Activated T-helper 1 cell treated with Interleukin-2 at 50 U/mL for 16 hours (primary cell): ENCODE results near the gene FOXN4.

ENCODE experiments used
- DNase-seq: peaks from one replicate; pipeline ENCODE4 v3.0.0-alpha.2; 2020; ENCODE audit warnings: low read depth

FOXN4 gene

DNA sequence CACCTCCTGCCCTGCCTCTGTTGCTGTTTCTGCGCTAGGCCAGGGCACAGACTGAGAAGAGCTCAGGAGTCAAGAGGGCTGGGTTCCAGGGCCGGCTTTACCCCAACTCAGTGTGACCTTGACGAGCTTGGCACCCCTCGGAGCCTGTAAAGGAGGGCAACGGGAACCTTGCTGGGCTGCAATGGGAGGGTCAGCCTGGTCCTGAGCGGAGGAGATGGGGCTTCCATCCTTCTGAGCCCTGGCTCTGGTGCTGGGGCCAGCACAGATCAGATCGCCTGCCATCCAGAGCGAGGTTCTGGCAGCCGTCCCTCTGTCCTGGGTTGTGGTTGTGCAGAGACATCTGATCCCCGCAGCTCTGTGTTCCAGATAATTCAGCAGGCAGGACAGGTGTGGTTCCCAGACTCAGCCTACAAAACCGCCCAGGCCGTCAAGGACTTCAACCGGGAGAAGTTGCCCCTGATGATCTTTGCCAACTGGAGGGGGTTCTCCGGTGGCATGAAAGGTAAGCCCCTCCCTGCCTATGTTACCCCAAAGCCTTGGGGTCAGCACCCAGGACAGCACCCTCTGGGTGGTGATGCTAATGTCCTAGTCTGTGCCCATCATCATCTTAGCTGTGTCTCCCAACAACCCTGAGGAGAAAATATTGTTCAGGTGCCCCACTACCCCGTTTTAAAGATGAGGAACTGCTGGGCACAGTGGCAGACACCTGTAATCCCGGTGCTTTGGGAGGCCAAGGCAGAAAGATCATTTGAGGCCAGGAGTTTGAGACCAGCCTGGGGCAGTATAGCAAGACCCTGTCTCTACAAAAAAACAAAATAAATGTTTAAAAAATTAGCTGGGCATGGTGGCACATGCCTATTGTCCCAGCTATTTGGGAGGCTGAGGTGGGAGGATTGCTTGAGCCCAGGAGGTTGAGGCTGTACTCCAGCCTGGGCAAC is 50.2 kb downstream of the FOXN4 start:
- no peak for DNase-seq

- DNase-seq: no peak
Measured at GRCh38 chr12:109258201-109258600, 50.9 kb downstream of the FOXN4 start.

- no peak for DNase-seq
Measured at GRCh38 chr12:109256011-109256410, 53.1 kb downstream of the FOXN4 start.

DNA sequence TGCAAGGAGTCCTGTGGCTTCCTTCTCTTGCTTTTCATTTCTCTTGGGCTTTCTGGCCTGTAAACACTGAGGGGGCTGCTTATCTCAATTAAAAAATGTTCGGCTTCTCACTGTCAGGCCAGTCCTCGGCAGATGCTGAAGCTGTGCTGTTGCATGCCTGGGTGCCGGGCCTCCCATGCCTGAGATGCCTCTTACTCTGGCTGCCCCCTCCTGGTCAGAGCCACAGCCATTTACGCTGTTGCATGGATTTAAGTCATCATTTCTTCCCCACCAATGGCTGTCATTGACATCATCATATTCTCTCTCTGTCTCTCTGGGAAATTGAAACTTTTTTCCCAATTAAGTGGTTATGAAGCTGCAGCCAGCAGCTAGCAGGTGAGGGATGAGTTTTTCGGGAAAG is 53.7 kb downstream of the FOXN4 start:
- no peak for DNase-seq

GRCh38 chr12:109253913-109254544 is 55.1 kb downstream of the FOXN4 start:
- no peak for DNase-seq

DNA sequence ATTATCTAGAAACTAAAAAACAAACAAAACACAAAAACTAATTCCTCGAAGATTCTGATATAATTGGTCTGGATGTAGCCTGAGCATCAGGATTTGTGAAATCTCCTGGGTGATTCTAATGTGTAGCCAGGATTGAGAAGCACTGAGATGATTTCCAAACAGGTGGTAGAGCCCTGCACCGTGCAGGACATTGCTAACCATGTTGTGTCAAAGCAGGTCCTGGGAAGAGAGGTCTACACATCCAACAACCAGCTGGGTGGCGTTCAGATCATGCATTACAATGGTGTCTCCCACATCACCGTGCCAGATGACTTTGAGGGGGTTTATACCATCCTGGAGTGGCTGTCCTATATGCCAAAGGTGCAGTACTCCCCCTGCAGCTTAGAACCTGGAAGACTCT is 56.3 kb downstream of the FOXN4 start:
- no peak for DNase-seq

- no peak for DNase-seq
Measured at GRCh38 chr12:109250523-109250922, 58.6 kb downstream of the FOXN4 start.

DNA sequence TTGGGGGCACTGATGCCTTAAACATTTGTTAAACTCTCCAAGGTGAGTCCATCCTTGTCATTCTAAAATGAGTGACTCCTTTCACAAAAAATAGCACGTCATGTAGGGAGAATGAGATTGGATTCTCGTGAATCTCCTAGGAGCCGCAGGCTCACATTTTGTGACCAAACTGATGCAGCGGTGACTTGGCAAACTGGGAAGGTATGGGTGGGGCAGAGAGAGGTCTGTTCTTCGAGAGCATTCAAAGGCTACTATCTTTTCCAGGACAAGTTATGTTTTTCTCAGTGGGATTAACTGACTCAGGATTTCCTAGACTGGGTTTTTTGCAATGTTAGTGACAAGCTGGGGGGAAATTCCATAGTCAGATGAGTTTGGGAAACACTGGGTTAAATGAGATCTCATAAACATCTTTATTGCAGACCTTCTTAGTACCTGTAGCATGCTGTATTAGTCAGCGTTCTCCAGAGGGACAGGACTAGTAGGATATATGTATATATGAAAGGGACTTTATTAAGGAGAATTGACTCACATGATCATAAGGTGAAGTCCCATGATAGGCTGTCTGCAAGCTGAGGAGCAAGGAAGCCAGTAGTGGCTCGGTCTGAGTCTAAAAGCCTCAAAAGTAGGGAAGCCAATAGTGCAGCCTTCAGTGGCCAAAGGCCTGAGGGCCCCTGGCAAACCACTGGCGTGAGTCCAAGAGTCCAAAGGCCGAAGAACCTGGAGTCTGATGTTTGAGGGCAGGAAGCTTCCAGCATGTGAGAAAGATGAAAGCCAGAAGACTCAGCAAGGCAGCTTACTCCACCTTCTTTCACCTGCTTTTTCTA is 61.0 kb downstream of the FOXN4 start:
- no peak for DNase-seq

DNA sequence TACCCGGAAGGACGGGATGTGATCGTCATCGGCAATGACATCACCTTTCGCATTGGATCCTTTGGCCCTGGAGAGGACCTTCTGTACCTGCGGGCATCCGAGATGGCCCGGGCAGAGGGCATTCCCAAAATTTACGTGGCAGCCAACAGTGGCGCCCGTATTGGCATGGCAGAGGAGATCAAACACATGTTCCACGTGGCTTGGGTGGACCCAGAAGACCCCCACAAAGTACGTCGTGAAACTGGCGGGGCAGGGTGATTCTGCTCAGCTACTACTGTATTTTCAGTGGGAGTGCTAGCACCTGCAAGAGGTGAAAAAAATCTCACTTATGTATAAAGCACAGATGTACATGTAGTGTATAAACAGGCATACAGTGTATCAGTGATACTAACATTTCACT is 62.9 kb downstream of the FOXN4 start:
- no peak for DNase-seq

DNA sequence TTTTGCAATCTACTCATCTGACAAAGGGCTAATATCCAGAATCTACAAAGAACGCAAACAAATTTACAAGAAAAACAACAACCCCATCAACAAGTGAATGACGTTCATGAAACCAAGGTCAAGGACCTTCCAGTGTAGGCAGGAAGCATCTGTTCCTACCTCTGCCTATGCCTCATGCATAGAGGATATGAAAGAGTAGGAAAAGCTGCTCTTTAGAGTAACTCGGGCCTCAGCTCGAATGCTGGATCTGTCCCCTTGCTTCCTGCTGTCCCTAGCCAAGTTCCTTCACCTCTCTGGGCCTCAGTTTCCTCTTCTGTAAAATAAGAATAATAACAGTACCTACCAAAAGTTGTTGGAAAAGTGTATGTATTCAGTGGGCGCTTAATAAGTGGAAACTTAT is 65.0 kb downstream of the FOXN4 start:
- no peak for DNase-seq

- DNase-seq: no peak
Measured at GRCh38 chr12:109241936-109242335, 67.1 kb downstream of the FOXN4 start.

DNA sequence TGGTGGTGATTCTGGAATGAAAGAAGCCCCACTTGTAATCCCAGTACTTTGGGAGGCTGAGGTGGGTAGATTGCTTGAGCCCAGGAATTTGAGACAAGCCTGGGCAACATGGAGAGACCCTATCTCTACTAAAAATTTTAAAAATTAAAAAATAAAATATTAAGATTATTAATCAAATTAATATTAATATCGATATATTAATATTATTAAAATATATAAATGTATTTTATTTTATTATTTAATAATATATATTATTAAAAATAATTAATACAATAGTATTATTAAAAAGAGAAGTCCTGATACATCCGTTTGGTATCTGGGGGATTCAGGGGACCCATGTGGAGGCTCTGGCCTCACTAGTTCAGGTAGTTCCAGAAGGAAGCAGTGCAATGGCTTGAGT is 68.7 kb downstream of the FOXN4 start:
- no peak for DNase-seq

- no peak for DNase-seq
Measured at GRCh38 chr12:109239691-109240090, 69.4 kb downstream of the FOXN4 start.

GRCh38 chr12:109239179-109239578 is 69.9 kb downstream of the FOXN4 start:
- no peak for DNase-seq

DNA sequence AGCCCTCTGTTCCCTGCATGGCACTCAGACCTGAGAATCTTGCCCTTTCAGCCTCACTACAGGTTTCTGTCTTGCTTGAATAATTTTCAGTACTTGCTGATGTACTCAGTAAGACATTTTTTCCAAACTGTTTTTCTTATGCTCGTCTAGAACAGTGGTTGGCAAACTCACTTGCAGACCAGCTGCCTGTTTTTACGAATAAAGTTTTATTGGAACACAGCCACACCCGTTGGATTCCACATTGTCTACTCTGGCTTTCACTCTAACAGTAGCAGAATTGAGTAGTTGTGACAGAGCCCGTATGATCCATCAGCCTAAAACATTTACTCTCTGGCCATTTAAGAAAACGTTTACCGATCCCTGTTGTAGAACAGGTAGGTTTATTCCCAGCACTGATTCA is 72.8 kb downstream of the FOXN4 start:
- no peak for DNase-seq

GRCh38 chr12:109234012-109234411 is 75.1 kb downstream of the FOXN4 start:
- no peak for DNase-seq

- DNase-seq: no peak
Measured at GRCh38 chr12:109232731-109233130, 76.4 kb downstream of the FOXN4 start.

DNA sequence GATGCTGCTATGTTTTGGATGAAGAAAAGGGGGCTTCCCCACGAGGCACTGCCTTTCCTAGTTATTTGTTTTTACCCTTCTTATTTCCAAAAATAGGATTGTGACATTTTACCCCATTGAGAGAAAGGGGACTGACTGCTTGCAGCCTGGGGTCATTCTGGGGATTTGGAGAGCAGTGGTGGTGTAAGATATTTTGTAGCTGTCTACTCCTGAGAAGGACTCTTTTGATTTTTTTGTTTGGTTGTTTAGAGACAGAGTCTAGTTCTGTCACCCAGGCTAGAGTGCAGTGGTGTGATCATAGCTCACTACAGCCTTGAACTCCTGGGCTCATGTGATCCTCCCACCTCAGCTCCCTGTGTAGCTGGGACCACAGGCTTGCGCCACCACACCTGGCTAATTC is 78.9 kb downstream of the FOXN4 start:
- DNase-seq: no peak

DNA sequence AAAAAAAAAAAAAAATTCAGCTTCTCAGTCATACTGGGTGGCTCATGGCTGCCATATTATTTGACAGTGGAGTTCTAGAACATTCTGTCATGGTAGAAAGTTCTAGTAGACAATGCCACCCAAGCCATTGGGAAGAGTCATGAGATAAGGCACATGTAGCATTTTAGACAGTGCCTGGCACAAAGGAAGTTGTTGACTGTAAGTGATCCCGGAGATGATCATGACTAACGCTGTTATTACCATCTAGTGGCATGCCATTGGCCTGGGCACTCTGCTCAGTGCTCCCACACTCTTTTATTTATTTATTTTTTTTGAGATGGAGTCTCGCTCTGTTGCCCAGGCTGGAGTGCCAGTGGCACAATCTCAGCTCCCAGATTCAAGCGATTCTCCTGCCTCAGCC is 80.4 kb downstream of the FOXN4 start:
- no peak for DNase-seq
